ENCODE data around the gene TLCD3B. TPM values are rescaled to one million over a fixed set of nuclear protein-coding genes. Genes with fewer than 3 reads are reported as not detected.

The TLCD3B gene
- total and polyA plus RNA-seq, 9 of the 15 experiments (the other 6 are each of a cell fraction or from before 2014, with no cell fraction given) = 0.10 to 0.52 (median 0.23) TPM; not detected in 4

- TF ChIP-seq NKRF (IDR thresholded peaks at IDR 0.05; ENCODE audit: borderline replicate concordance) (no peak; the same call in none of the 2 replicates), FOXJ3 (CRISPR knock-in tag; IDR thresholded peaks at IDR 0.05) (no peak), E2F4 (CRISPR knock-in tag; IDR thresholded peaks at IDR 0.05; ENCODE audit: low read depth) (no peak), ELF1 (tag; IDR thresholded peaks at IDR 0.05) (peak; percentile 97), PRDM10 (IDR thresholded peaks at IDR 0.05; ENCODE audit: partially characterized antibody) (peak; percentile 20), POLR2H (tag; IDR thresholded peaks at IDR 0.05; ENCODE audit: low read depth) (peak; percentile 91), ZBTB1 (CRISPR knock-in tag; IDR thresholded peaks at IDR 0.05; ENCODE audit: borderline replicate concordance, low read depth) (no peak), DNMT1 (IDR thresholded peaks at IDR 0.05) (no peak), ZNF174 (CRISPR knock-in tag; IDR thresholded peaks at IDR 0.05) (no peak), TARDBP (IDR thresholded peaks at IDR 0.05) (no peak; the same call in 1 of the 2 replicates), SRF (CRISPR knock-in tag; IDR thresholded peaks at IDR 0.05) (peak in 1 of 2 experiments; percentile 77; a peak in 2 of 4 replicates), RBM22 (IDR thresholded peaks at IDR 0.05; ENCODE audit: low read depth, low read length, poor library complexity, severe bottlenecking) (no peak), SIN3B (IDR thresholded peaks at IDR 0.05; ENCODE audit: low read depth) (peak; percentile 92), E2F1 (CRISPR knock-in tag; IDR thresholded peaks at IDR 0.05) (no peak), ZNF408 (CRISPR knock-in tag; IDR thresholded peaks at IDR 0.05; ENCODE audit: low read depth) (no peak), ZNF134 (CRISPR knock-in tag; conservative IDR thresholded peaks at IDR 0.05) (no peak; the same call in 1 of the 2 replicates), KLF1 (tag; IDR thresholded peaks at IDR 0.05) (peak; percentile 61), ERF (CRISPR knock-in tag; IDR thresholded peaks at IDR 0.05) (0 out of 2 replicates have a peak, but pooled peaks have one; percentile 14)
Observed at GRCh38 chr16:29995911-29996765, 34.9 kb downstream of the TLCD3B start, which contains the start of gene INO80E (continued).

Data from K562 (cell line).